ENCODE data around the gene TMEM187. TPM values are rescaled to one million over a fixed set of nuclear protein-coding genes. Genes with fewer than 3 reads are reported as not detected.
A peak's percentile ranks its signal among the peaks of the same experiment; 100 is the strongest.

TMEM187 gene
- 1 to 10 TPM; 4.4 to 9.1 (median 5.2) TPM for polyA plus RNA-seq (ENCODE audit: insufficient read length in 4 of 4)

GRCh38 chrX:153972368-153973126 is at the start of gene TMEM187:
Gene TMEM187 (plus strand): TSS chrX:153972754. CDS start chrX:153982063, 9,309 bp downstream.
- peak; percentile 62 to 80 (median 73) for DNase-seq (ENCODE audit: low read depth in 4 of 4, low spot score in 3 of 4)

GRCh38 chrX:153922932-153923857 is 49.4 kb upstream of the TMEM187 start:
- no peak for DNase-seq (ENCODE audit: low read depth in 4 of 4, low spot score in 3 of 4)

GRCh38 chrX:153924149-153924861 is 48.2 kb upstream of the TMEM187 start:
- no peak for DNase-seq (ENCODE audit: low read depth in 4 of 4, low spot score in 3 of 4)

- DNase-seq (ENCODE audit: low read depth in 4 of 4, low spot score in 3 of 4) = no peak
Measured at GRCh38 chrX:153925387-153925738, 47.2 kb upstream of the TMEM187 start.

GRCh38 chrX:153925739-153926551 is 46.6 kb upstream of the TMEM187 start, which contains the start of gene ARHGAP4:
Gene ARHGAP4 (minus strand): TSS chrX:153926264. CDS start chrX:153926202, 62 bp downstream.
- no peak for DNase-seq (ENCODE audit: low read depth in 4 of 4, low spot score in 3 of 4)

- no peak for DNase-seq (ENCODE audit: low read depth in 4 of 4, low spot score in 3 of 4)
Measured at GRCh38 chrX:153926552-153926857, 46.0 kb upstream of the TMEM187 start.

- DNase-seq (ENCODE audit: low read depth in 4 of 4, low spot score in 3 of 4) = no peak
Measured at GRCh38 chrX:153926858-153927671, 45.5 kb upstream of the TMEM187 start.

GRCh38 chrX:153927672-153927921 is 45.0 kb upstream of the TMEM187 start:
- no peak for DNase-seq (ENCODE audit: low read depth in 4 of 4, low spot score in 3 of 4)

- peak; percentile 75 to 88 (median 83) for DNase-seq (ENCODE audit: low read depth in 4 of 4, low spot score in 3 of 4)
Measured at GRCh38 chrX:153927922-153928760, 44.4 kb upstream of the TMEM187 start.

- no peak for DNase-seq (ENCODE audit: low read depth in 4 of 4, low spot score in 3 of 4)
Measured at GRCh38 chrX:153928846-153929245, 43.7 kb upstream of the TMEM187 start.

- no peak for DNase-seq (ENCODE audit: low read depth in 4 of 4, low spot score in 3 of 4)
Measured at GRCh38 chrX:153929576-153929975, 43.0 kb upstream of the TMEM187 start.

- DNase-seq (ENCODE audit: low read depth in 4 of 4, low spot score in 3 of 4) = no peak
Measured at GRCh38 chrX:153930011-153930910, 42.3 kb upstream of the TMEM187 start.

GRCh38 chrX:153931151-153931550 is 41.4 kb upstream of the TMEM187 start:
- DNase-seq (ENCODE audit: low read depth in 4 of 4, low spot score in 3 of 4) = no peak

GRCh38 chrX:153931748-153932147 is 40.8 kb upstream of the TMEM187 start:
- no peak for DNase-seq (ENCODE audit: low read depth in 4 of 4, low spot score in 3 of 4)

- DNase-seq (ENCODE audit: low read depth in 4 of 4, low spot score in 3 of 4) = no peak
Measured at GRCh38 chrX:153932220-153932915, 40.2 kb upstream of the TMEM187 start.

GRCh38 chrX:153933748-153934147 is 38.8 kb upstream of the TMEM187 start:
- no peak for DNase-seq (ENCODE audit: low read depth in 4 of 4, low spot score in 3 of 4)

- DNase-seq (ENCODE audit: low read depth in 4 of 4, low spot score in 3 of 4) = no peak
Measured at GRCh38 chrX:153934148-153934761, 38.3 kb upstream of the TMEM187 start.

Measured in left renal pelvis (tissue), 4 donors.